Ascending aorta (tissue), 2 donors: Measurements from ENCODE around the gene LRRC7. TPM values are rescaled to one million over a fixed set of nuclear protein-coding genes. Genes with fewer than 3 reads are reported as not detected.

ENCODE experiments used
- DNase-seq, 2 donors: peaks; one replicate each; pipeline ENCODE4 v3.0.0-alpha.2; 2019; ENCODE audit warnings: low spot score in 2 of 2
- H3K27ac ChIP-seq, 2 donors: fragments of 200-600 bp; sonication (generic); one replicate each; pipeline ENCODE4 v1.5.1; 2016 to 2017; ENCODE audit warnings: mild to moderate bottlenecking in 1 of 2
- H3K27me3 ChIP-seq: fragments of 200-600 bp; sonication (generic); one replicate; pipeline ENCODE4 v1.5.1; 2017
- H3K36me3 ChIP-seq, 2 donors: fragments of 200-600 bp; sonication (generic); one replicate each; pipeline ENCODE4 v1.5.1; 2016
- H3K4me1 ChIP-seq, 2 donors: fragments of 200-600 bp; sonication (generic); one replicate each; pipeline ENCODE4 v1.5.1; 2016 to 2017; ENCODE audit warnings: mild to moderate bottlenecking in 1 of 2
- H3K4me3 ChIP-seq, 2 donors: fragments of 200-600 bp; sonication (generic); one replicate each; pipeline ENCODE4 v1.5.1; 2016 to 2017; ENCODE audit warnings: mild to moderate bottlenecking in 1 of 2
- H3K9me3 ChIP-seq, 2 donors: fragments of 200-600 bp; sonication (generic); one replicate each; pipeline ENCODE4 v1.5.1; 2016
- CTCF ChIP-seq, 3 experiments: fragments of 200-600 bp in 2 of 3; fragments of 450-650 bp in 1 of 3; sonication (generic) in 2 of 3; IDR thresholded peaks; one replicate each; pipeline ENCODE4 v1.5.1; 2016 to 2019; ENCODE audit warnings: antibody characterized with exemption in 3 of 3, mild to moderate bottlenecking in 1 of 3, moderate library complexity in 1 of 3
- intact Hi-C: fragments of 100-400 bp; cut with DNase I; formaldehyde crosslinking; loops from one replicate; pipeline ENCODE4 v1.15.1; 2023
- total RNA-seq: library from RNA; depleted of rRNA; stranded (reverse); fragments of >200 nt; gene quantifications from one replicate; pipeline ENCODE4 v1.1.0, GENCODE V29; 2016

The LRRC7 gene
- total RNA-seq, 1 donor from 2014 or later = not detected

DNA sequence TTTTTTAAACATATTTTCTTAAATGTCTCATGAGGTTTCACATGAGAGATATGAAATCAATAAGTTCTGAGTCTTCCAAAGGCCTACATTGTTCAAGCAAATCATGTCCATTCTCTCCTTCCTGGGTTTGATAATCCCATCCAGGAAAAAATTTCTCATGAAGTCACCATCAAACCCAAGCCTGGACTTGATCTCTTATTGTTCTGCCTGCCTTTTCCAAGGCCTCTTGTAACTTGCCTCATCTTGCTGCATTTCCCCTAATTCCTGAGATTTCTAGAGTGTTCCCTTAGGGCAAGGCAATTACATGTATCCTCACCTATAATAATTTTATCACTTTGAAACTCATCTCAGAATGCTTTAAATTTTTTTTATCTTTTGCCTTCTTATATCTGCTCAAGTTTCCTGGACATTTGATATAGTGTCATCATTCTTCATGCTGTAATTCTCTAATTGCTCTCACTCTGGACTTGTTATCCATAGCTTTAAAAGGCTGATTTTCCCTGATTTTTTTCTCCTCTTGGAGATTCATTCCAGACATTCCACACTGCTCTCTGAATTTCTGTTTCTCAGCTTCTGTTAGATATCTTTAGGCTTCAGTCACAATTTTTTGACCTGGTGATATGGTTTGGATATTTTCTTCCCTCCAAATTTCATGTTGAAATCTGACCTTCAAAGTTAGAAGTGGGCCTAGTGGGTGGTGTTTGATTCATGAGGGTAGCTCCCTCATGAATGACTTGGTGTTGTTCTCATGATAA lies 126.4 kb downstream of the LRRC7 start:
- no peak for TF ChIP-seq CTCF (IDR thresholded peaks at IDR 0.05)
- DNase-seq = no peak
- no peaks in the 10 kb centered on the region for H3K27me3 ChIP-seq
- intact Hi-C loops = no loop called here
- no peak overlapping the region for H3K27ac ChIP-seq
- H3K9me3 ChIP-seq = peaks cover 0 to 5% of the 10 kb centered on the region in 2 donors
- H3K4me1 ChIP-seq = no peaks in the 10 kb centered on the region
- no peaks in the 10 kb centered on the region for H3K36me3 ChIP-seq
- H3K4me3 ChIP-seq = no peak overlapping the region

DNA sequence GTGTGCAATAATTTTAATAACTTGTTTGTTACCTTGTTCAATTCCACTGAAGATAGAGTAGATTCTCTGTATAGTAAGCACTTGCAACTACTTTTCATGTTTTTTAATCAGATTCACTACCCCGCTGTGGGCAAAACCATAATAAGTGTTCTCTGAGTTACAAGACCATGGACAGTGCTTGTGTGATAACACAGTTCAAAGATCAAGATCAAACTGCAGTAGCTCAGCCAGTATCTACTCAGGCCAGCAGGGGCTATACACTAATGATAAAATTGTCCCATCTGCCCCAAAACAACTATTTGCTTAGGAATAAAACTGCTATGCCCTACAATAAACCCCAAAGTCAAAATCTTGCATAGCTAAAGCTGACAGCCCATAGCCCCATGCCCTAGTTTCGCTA lies 129.6 kb downstream of the LRRC7 start:
- no peak overlapping the region for H3K4me3 ChIP-seq
- DNase-seq = no peak
- TF ChIP-seq CTCF (IDR thresholded peaks at IDR 0.05) = no peak
- no peak overlapping the region for H3K27ac ChIP-seq
- no peaks in the 10 kb centered on the region for H3K36me3 ChIP-seq
- intact Hi-C loops = no loop called here
- no peaks in the 10 kb centered on the region for H3K27me3 ChIP-seq
- no peaks in the 10 kb centered on the region for H3K4me1 ChIP-seq
- peaks cover 0 to 5% of the 10 kb centered on the region in 2 donors for H3K9me3 ChIP-seq

DNA sequence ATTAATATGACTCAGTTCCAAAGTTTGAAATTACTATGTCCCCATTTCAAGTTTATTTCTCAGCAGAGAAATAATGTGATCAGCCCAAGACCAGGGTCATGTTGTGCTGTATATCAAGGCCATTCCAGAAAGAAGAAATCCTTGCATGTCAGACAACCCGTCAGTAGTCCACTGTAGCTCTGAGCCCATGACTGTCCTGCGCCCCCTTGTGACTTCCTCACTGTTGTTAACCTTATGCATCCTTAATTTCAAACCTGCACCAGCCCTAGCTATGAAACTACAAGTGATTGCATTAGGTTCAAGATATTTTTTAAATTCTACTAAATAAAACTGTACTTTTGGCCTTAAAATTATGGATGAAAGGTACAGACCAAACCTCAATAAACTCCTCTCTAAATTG lies 133.0 kb downstream of the LRRC7 start:
- Histone ChIP-seq H3K4me1 (no peaks in the 10 kb centered on the region), H3K9me3 (peaks cover 0 to 5% of the 10 kb centered on the region in 2 donors), H3K36me3 (no peaks in the 10 kb centered on the region), H3K27me3 (no peaks in the 10 kb centered on the region), H3K4me3 (no peak overlapping the region), H3K27ac (no peak overlapping the region)
- no peak for TF ChIP-seq CTCF (IDR thresholded peaks at IDR 0.05)
- no peak for DNase-seq
- intact Hi-C loops = no loop called here

- DNase-seq = no peak
- no peaks in the 10 kb centered on the region for H3K36me3 ChIP-seq
- no peaks in the 10 kb centered on the region for H3K27me3 ChIP-seq
- no peaks in the 10 kb centered on the region for H3K4me1 ChIP-seq
- H3K9me3 ChIP-seq = no peaks in the 10 kb centered on the region
- H3K27ac ChIP-seq = no peak overlapping the region
- intact Hi-C loops = no loop called here
- no peak for TF ChIP-seq CTCF (IDR thresholded peaks at IDR 0.05)
- H3K4me3 ChIP-seq = no peak overlapping the region
Measured at GRCh38 chr1:69702085-69702484, 134.4 kb downstream of the LRRC7 start.

DNA sequence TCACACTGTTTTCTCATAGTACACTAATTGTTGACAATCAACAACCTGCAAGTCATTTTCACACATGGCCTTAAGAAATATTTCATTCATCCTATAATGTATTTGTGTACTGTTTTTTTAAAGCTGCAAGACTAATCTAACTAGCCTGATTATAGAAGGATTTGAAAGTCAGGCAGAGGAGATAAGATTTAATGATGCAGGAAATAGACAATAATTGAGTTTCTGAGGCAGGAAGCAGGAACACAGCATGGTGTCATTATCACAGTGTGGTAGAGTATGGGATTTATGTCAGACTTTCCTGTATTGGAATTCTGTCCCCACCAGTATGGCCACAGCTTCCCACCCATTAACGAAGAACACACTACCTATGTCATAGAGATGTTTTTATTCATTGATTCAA lies 138.8 kb downstream of the LRRC7 start:
- intact Hi-C loops = no loop called here
- Histone ChIP-seq H3K4me3 (no peak overlapping the region), H3K27ac (no peak overlapping the region), H3K4me1 (no peaks in the 10 kb centered on the region), H3K36me3 (no peaks in the 10 kb centered on the region), H3K9me3 (no peaks in the 10 kb centered on the region), H3K27me3 (no peaks in the 10 kb centered on the region)
- no peak for TF ChIP-seq CTCF (IDR thresholded peaks at IDR 0.05)
- DNase-seq = no peak
